Measurements from ENCODE around the gene DNAI4.

DNA sequence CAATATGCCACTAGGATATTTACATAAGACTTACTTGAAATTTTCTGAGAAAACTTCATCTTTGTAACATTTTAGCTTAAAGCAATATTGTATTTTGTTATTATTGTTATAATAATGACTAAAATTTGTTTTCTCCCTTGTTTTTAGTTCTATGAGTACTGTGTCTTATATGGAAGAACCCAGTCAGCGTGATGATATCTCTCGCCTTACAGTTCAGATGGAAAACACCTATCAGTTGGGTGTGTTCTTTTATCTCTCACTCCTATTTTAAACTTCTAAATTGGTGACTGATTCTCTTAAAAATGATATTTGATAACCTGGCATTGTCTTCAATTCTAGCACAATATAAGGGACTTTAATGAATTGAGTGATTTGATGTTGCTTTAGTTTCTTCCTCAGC, 154.4 kb downstream of the DNAI4 start:
- TF ChIP-seq, protein P1, sequence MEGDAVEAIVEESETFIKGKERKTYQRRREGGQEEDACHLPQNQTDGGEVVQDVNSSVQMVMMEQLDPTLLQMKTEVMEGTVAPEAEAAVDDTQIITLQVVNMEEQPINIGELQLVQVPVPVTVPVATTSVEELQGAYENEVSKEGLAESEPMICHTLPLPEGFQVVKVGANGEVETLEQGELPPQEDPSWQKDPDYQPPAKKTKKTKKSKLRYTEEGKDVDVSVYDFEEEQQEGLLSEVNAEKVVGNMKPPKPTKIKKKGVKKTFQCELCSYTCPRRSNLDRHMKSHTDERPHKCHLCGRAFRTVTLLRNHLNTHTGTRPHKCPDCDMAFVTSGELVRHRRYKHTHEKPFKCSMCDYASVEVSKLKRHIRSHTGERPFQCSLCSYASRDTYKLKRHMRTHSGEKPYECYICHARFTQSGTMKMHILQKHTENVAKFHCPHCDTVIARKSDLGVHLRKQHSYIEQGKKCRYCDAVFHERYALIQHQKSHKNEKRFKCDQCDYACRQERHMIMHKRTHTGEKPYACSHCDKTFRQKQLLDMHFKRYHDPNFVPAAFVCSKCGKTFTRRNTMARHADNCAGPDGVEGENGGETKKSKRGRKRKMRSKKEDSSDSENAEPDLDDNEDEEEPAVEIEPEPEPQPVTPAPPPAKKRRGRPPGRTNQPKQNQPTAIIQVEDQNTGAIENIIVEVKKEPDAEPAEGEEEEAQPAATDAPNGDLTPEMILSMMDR (IDR thresholded peaks at IDR 0.05; ENCODE audit: poor library complexity): no peak
- TF ChIP-seq EZH2phosphoT487 (IDR thresholded peaks at IDR 0.05; ENCODE audit: low read depth, severe bottlenecking, unreplicated experiment) (no peak), EZH2 (IDR thresholded peaks at IDR 0.05; ENCODE audit: borderline replicate concordance) (no peak)
